IMR-90 (cell line): ENCODE results near the gene EIF3K.
A peak's percentile ranks its signal among the peaks of the same experiment; 100 is the strongest.

Source experiments
- BHLHE40 ChIP-seq: fragments of 150-350 bp; IDR thresholded peaks from 2 replicates; pipeline ENCODE4 v1.6.1; 2016; ENCODE audit warnings: mild to moderate bottlenecking, low read depth, low read length
- CEBPB ChIP-seq: IDR thresholded peaks from 2 replicates; pipeline ENCODE4 v1.6.1; 2012; ENCODE audit warnings: low read depth, low read length, improper control_type of control experiment
- CTCF ChIP-seq: conservative IDR thresholded peaks from 2 replicates; pipeline ENCODE4 v1.5.1; 2012; ENCODE audit warnings: mild to moderate bottlenecking, low read depth, low read length, improper control_type of control experiment
- MAZ ChIP-seq: IDR thresholded peaks from 2 replicates; pipeline ENCODE4 v1.6.1; 2012; ENCODE audit warnings: low read depth, mild to moderate bottlenecking, low read length, improper control_type of control experiment, moderate library complexity, borderline replicate concordance
- MXI1 ChIP-seq: IDR thresholded peaks from 2 replicates; pipeline ENCODE4 v1.6.1; 2012; ENCODE audit warnings: low read depth, mild to moderate bottlenecking, low read length, moderate library complexity, borderline replicate concordance
- POLR2A ChIP-seq: IDR thresholded peaks from 2 replicates; pipeline ENCODE4 v1.6.1; 2012; ENCODE audit warnings: mild to moderate bottlenecking, low read depth, low read length
- USF2 ChIP-seq: fragments of 150-350 bp; IDR thresholded peaks from 2 replicates; pipeline ENCODE4 v1.6.1; 2017; ENCODE audit warnings: mild to moderate bottlenecking, antibody characterized with exemption, low read length, low read depth

GRCh38 chr19:38618590-38619360 lies at the start of gene EIF3K:
- TF ChIP-seq POLR2A, result peak; percentile 81
- no peak for TF ChIP-seq CTCF
- TF ChIP-seq MAZ, result no peak
- TF ChIP-seq CEBPB, result no peak
- peak; percentile 97 for TF ChIP-seq USF2
- peak; percentile 93 for TF ChIP-seq BHLHE40
- TF ChIP-seq MXI1, result peak; percentile 99
